Measurements from ENCODE around the gene SLC9A9.
A peak's percentile ranks its signal among the peaks of the same experiment; 100 is the strongest.

The SLC9A9 gene

GRCh38 chr3:143486611-143487010 lies 361.7 kb downstream of the SLC9A9 start:
- no peak for DNase-seq

DNA sequence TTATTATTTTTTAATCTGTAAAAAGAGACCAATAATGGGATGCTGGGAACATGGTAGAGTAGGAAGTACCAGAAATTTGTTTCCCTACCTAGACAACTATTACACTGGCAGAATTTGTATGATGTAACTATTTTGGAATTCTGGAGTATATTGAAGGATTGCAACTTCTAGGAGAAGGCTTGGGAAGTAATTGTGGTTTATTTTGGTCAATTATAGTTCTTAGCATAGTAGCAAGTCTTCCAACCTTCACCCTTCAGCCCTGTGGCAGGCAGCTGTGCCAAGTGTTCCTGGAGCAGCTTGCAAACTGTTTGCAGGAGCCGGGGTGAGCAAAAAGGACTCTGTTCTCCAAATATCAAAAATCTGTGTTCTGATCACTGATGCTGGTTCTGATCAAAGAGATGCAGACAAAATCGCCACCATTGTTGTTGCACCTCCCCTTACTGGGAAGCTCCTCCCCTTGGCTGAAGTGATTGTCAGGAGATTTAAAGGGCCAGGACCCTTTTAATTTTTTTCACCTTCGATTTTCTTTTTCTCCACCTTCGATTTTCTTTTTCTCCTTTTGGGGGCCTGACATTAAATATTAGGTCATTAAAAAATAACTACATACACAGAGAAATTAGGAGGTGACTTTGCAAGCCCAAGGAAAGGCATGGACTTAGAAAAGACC lies 363.3 kb downstream of the SLC9A9 start:
- DNase-seq: no peak

- no peak for DNase-seq
These were observed 365.1 kb downstream of the SLC9A9 start for GRCh38 chr3:143483214-143483613.

DNA sequence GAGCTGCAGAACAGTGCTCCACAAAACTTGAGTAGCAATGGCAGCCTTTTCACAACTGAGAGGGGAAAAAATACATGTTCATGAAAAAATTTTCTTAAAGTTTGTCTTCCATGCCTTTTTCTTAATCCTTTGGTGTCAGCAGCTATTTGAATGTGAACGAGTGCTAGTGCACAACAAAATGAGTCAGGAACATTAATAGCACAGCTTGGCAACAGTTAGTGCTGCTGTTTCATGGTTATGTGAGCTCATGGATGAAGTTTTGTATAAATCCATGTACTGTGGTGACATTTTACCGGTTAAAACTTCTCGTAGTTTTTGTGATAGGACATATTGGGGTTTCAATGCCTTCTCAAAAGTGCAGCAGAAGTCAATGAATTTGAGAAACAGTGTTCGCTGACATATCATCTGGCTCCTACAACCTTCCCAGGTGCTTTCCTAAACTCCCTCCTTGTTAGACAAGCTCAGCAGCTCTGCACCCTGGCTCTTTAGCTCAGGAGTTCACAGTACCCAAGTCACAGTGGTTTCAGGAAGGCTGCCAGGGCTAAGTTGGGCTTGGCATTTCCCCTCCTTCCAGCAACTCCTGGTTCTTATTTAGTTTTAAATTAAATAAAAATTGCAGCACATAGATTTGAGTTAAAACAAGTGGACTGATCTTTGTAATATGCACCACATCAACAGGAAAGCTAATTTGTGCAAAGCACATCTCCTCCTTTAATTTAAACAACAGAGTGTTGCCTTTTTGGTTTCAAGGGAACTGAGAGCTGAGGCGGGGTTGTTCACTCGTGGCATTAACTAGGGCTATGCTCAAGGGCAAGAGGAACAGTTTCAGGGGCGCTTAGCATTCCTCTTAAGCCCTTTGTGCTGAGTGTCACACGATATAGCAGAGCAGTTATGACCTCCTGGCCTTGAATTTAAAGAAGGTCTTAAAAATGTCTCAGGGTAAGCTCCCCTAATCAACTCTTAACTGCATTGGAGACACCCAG lies 365.9 kb downstream of the SLC9A9 start:
- peak; percentile 47 for DNase-seq

DNA sequence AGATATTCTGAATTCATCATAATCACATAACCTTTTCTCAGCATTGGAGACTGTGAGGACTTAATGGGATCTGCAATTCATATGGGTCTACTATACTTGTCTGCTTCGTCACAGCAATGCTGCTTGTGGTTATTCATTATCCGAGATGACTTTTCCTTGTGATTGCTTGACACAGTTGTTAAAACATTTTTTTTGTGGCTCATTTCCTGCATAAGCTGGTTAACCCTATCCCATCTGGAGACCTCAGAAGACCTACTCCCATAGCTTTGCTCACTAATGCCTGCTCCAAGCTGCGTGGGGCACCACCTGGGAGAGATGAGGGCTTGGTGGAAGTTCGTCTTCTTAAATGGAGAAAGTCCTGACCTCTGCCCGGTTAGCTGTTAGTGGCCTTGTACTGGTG lies 367.9 kb downstream of the SLC9A9 start:
- DNase-seq: no peak

DNA sequence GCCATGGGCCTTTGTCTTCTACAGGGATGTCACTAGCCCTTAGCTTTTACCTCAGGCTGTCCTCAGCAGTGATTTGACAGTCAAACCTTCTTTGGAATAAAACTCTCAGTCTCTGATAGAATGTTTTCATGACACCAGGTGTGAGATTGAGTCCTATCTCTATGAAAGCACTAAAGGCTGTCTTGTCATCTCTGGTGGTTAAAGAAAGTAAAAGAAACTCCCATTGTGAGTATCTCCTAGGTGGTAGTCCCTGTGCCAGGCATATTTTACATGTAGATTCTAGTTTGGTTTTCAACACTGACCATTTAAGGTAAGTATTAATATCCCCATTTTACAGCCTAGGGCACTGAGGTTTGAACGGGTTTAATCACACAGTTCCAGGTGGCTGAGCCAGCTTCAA lies 368.5 kb downstream of the SLC9A9 start:
- no peak for DNase-seq

GRCh38 chr3:143478115-143478693 lies 370.1 kb downstream of the SLC9A9 start:
- DNase-seq: no peak

- DNase-seq: no peak
These were observed 371.2 kb downstream of the SLC9A9 start for GRCh38 chr3:143476965-143477640.

- no peak for DNase-seq
These were observed 372.3 kb downstream of the SLC9A9 start for GRCh38 chr3:143475981-143476380.

DNA sequence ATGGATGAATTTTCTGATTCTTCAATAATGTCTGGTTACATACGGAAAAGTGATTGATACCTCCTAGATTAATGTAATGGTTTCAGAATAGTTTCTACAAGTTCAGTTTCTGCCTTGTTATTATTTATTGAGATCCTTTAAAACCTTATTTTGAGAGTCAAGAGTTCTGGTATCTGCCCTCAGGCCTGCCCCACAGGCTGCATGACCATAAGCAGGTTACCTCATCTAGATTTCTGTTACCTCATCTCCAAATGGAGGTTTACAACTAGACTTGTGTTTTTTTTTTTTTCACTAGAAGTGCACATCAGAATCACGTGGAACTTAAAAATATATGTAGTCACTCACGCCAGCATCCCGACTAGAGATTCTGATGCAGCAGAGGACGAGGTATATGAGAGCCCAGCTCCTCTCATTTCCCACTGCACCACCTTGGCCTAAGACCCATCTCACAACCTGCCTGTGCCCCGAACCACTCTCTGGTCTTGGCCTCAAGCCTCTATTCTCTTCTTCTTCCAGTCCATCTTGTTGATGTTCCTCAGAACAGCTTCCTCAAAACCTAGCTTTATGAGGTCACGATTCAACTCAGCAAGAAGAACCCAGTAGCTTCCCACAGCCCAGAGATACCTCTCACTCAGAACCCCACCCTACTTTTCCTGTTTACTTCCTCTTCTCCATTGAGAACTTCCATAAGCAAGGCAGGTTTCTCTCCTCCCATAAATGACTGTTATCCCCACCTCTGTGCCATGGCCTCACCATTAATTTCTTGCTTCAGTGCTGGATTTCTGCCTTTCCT lies 375.3 kb downstream of the SLC9A9 start:
- DNase-seq: no peak

DNA sequence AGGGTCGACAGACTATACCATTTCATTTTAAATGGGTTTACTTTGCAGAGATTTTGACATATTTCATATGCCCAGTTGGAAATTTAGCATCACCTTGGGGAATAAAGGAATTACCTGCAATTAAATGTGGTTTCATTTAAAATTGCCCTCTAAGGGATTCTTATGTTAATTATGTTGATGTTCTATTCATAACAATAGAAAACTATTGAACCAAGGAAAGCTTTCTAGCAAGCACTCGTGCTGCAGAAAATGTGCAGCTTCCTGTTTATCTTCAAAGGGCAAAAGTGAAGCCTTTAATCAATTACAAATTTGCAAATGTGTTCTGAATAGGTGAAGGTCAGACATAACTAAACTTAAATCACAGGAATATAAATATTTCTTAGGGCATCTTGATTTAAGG lies 376.6 kb downstream of the SLC9A9 start:
- no peak for DNase-seq

DNA sequence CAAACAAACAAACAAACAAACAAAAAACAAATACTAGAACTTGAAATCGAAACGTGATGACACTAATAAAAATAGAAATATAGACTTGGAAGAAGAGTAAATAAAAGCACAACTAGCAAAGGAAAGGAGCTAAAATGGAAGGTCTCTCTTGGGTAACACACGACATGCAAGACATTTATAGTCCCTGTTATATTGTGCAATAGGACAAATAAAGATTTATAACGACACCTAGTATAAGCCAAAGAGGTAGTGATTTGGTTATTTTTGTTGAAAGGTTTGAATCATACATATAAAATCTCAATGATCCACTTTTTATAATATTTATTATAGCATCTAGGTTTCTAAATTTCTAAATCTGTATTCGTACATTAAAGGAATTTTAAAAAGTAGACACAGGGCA lies 379.1 kb downstream of the SLC9A9 start:
- DNase-seq: no peak

DNA sequence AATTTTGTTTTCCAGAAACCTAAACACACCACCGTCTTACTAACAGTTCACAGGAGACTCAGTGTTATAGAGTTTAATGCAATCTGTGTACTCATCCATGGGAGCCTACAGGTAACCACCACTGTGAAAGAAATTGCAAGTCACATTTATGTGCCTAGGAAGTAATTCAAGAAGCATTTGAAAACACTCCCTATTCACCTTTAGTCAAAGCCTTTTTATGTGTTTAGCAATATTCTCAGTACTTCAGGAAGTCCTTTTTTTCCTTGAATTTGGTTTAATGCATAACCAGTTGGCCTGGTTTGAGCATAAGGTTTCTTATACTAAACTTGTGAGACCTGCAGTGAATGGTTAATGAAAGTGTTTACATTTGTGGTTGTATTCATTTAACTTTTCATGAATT lies 382.6 kb downstream of the SLC9A9 start:
- DNase-seq: no peak

DNA sequence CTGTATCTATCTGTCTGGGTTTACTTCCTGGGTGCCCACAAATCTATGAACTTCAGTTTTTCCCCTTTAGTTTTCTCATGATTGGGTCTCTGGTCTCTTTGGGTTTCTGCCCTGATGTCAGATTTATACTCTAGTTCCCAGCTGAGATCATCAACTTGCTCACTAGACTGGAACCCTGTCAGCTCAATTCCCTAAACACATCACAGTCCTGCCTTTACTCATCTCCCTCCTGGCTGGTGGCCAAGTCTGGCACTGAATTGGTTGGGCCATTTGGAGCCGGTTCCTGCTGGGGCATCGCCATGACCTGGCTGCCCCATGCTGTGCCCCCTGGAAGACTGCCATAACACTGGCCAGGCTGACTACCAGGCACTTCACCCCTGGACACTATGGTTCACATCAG lies 383.4 kb downstream of the SLC9A9 start:
- DNase-seq: no peak

GRCh38 chr3:143455480-143455879 lies 392.8 kb downstream of the SLC9A9 start:
- no peak for DNase-seq

DNA sequence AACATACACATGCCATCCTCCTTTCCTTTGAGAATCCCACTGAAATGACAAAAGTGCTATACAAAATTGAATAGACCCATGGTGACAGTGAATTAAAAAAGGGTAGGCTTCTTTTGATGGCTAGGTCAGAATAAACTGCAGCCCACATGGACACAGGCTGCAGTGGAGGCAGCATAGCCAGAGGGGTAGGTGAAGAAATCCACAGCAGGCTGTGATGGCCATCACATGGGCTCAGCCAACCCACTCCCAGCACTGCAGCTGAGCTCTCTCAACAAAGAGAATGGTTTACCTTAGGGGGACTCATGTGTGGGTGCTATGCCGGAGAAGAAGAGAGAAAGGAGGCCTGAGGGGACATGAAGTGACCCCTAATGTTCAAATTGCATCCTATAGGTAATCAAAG lies 397.6 kb downstream of the SLC9A9 start:
- no peak for DNase-seq

DNA sequence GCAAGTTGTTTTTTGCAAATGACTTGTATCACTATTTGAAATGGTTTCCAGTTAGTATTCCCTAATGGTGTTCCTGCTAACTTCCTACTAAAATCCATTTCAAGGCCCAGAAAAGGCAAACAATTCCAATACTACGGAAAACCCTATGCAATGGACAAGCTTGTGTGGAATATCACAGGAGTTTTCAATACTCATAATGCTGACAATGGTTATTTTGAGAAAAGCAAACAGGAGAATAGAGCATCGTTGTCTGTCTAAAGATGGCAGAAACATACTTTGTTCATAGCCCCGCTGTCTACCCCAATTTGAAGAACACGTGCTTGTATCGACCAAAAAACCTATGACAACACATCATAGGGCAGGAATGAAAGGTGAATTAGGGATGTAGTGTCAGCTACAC lies 400.8 kb downstream of the SLC9A9 start:
- no peak for DNase-seq

DNA sequence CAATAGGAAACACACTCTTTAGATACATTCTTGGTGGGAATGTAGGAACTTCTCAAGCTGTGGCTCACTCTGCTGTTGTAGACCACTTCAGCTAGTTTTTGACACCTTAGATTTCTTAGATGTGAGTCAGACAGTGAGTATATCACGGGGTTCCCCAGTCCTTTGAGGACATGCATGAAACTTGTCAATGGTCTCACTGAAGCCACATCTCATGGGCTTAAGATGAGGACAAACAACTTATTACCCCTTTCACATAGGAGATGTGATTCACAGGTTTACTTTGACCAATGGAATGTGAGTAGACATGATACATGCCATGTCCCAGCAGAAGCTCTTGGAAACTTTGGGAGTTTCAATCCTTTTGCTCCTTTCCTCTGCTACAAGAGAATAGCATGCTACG lies 403.1 kb downstream of the SLC9A9 start:
- no peak for DNase-seq

- DNase-seq: peak; percentile 40
These were observed 404.4 kb downstream of the SLC9A9 start for GRCh38 chr3:143443851-143444331.

DNA sequence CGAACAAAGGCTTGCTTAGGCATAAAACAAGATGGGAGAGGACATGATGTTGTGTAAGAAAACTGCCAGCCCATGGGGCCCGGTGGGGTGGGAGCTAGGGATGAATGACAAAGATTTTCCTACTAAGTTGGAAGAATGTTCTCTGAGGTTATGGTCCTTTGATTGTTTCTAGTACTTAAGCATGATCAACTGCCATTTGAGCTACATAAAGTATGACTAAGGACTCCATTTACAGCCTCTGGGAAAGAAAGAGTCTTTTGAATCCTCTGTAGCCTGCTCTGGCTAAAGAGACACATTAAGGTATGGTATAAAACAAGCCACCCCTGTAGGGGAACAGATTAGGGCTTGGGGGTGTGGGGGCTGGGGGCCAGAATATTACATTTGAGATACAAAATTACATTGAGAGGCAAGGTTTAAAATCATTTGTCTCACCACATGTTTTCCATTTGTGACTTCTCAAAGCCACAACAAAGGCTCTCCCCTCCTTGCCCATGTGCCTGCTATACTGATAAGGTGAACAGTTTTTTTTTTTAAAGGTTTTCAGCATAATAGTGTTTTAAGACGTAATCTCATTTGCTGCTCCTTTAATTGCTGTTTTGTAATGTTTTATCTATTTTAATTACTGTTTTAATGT lies 405.3 kb downstream of the SLC9A9 start:
- DNase-seq: no peak

- DNase-seq: no peak
These were observed 406.6 kb downstream of the SLC9A9 start for GRCh38 chr3:143441516-143442171.
